Activated CD8-positive, alpha-beta memory T cell treated with anti-CD3 and anti-CD28 coated beads for 48 hours (primary cell): ENCODE data around the gene SSR1.
A peak's percentile ranks its signal among the peaks of the same experiment; 100 is the strongest.
"Not testable (repeated sequence)": the region's sequence is repeated elsewhere in the genome, so short reads cannot be mapped to it uniquely, and the experiment has no call there.

Experiments
- DNase-seq, 3 experiments: peaks; one replicate each; pipeline ENCODE4 v3.0.0-alpha.2; 2020; ENCODE audit warnings: low read depth in 2 of 3, low spot score in 2 of 3

Gene SSR1

GRCh38 chr6:7319406-7319805, 6.4 kb upstream of the SSR1 start:
- DNase-seq: not testable (repeated sequence)

- DNase-seq: no peak
Measured at GRCh38 chr6:7317538-7317937, 4.5 kb upstream of the SSR1 start.

GRCh38 chr6:7316658-7317533, 3.9 kb upstream of the SSR1 start:
- no peak for DNase-seq

GRCh38 chr6:7315948-7316365, 3.0 kb upstream of the SSR1 start:
- no peak for DNase-seq

GRCh38 chr6:7315087-7315947, 2.3 kb upstream of the SSR1 start:
- not testable (repeated sequence) for DNase-seq

GRCh38 chr6:7314414-7314813, 1.4 kb upstream of the SSR1 start:
- DNase-seq: no peak

- DNase-seq: no peak
Measured at GRCh38 chr6:7313505-7314165, 636 bp upstream of the SSR1 start.

- peak in 1 of 3 experiments; percentile 33 for DNase-seq
Measured at GRCh38 chr6:7311917-7312615, 933 bp downstream of the SSR1 start.

- no peak for DNase-seq
Measured at GRCh38 chr6:7311176-7311575, 1.8 kb downstream of the SSR1 start.

- no peak for DNase-seq
Measured at GRCh38 chr6:7309050-7309449, 3.9 kb downstream of the SSR1 start.

GRCh38 chr6:7307533-7307932, 5.5 kb downstream of the SSR1 start:
- DNase-seq: no peak

GRCh38 chr6:7304821-7305220, 8.2 kb downstream of the SSR1 start:
- DNase-seq: no peak

GRCh38 chr6:7301702-7302101, 11.3 kb downstream of the SSR1 start:
- DNase-seq: no peak

- DNase-seq: no peak
Measured at GRCh38 chr6:7300926-7301325, 12.1 kb downstream of the SSR1 start.

GRCh38 chr6:7298113-7298512, 14.9 kb downstream of the SSR1 start:
- DNase-seq: no peak

GRCh38 chr6:7296602-7297001, 16.4 kb downstream of the SSR1 start:
- DNase-seq: no peak

- no peak for DNase-seq
Measured at GRCh38 chr6:7295916-7296315, 17.1 kb downstream of the SSR1 start.

- no peak for DNase-seq
Measured at GRCh38 chr6:7292596-7293255, 20.3 kb downstream of the SSR1 start.

- DNase-seq: no peak
Measured at GRCh38 chr6:7290079-7290478, 22.9 kb downstream of the SSR1 start.

- no peak for DNase-seq
Measured at GRCh38 chr6:7285416-7285815, 27.6 kb downstream of the SSR1 start.
